Psoas muscle (tissue), 8 donors: ENCODE measurements around the gene SNRNP200. TPM values are rescaled to one million over a fixed set of nuclear protein-coding genes. Genes with fewer than 3 reads are reported as not detected.

Experiments used
- ATAC-seq, 4 donors: fragments of 200-7000 bp; cut with Tn5 transposase; one replicate each; pipeline ENCODE4 v1.9.1; 2020; ENCODE audit warnings: moderate library complexity in 3 of 4, mild to moderate bottlenecking in 2 of 4
- DNase-seq, 2 donors: peaks; one replicate each; pipeline ENCODE4 v3.0.0-alpha.2; 2020
- H3K27ac ChIP-seq: fragments of 200-600 bp; one replicate; pipeline ENCODE4 v1.8.0; 2022
- H3K27me3 ChIP-seq, 3 donors: fragments of 200-600 bp in 1 of 3; one replicate each; pipeline versions ENCODE4 v1.6.1 to v1.8.0; 2013 to 2022; ENCODE audit warnings: low read length in 2 of 3, mild to moderate bottlenecking in 2 of 3, moderate library complexity in 1 of 3; ENCODE audit not compliant: insufficient read depth in 3 of 3
- H3K36me3 ChIP-seq, 2 donors: fragments of 200-600 bp in 1 of 2; one replicate each; pipeline versions ENCODE4 v1.6.1 to v1.8.0; 2013 to 2022; ENCODE audit warnings: low read depth in 1 of 2, mild to moderate bottlenecking in 1 of 2, moderate library complexity in 1 of 2; ENCODE audit not compliant: insufficient read depth in 1 of 2
- H3K4me1 ChIP-seq: fragments of 200-600 bp; one replicate; pipeline ENCODE4 v1.8.0; 2022
- H3K4me3 ChIP-seq: fragments of 200-600 bp; one replicate; pipeline ENCODE4 v1.8.0; 2022; ENCODE audit warnings: mild to moderate bottlenecking
- H3K9me3 ChIP-seq: fragments of 200-600 bp; one replicate; pipeline ENCODE4 v1.8.0; 2022
- CTCF ChIP-seq: fragments of 200-600 bp; IDR thresholded peaks from one replicate; pipeline ENCODE4 v1.8.0; 2022; ENCODE audit warnings: antibody characterized with exemption
- WGBS, 3 donors: extraction: QIAGEN DNeasy Blood & Tissue Kit; methylation state at CpG; one replicate each; pipeline versions ENCODE4 v1.1.6 to v1.1.7; 2013; 5-methylcytosine and 5-hydroxymethylcytosine counted together
- intact Hi-C, 2 donors: fragments of 100-400 bp; cut with DNase I; formaldehyde crosslinking; loops; one replicate each; pipeline versions ENCODE4 v1.11.0 to v1.14.2; 2022
- polyA plus RNA-seq, 3 donors: library from polyadenylated mRNA; stranded (reverse); fragments of 200-250 nt; gene quantifications; one replicate each; pipeline ENCODE4 v1.2.3, GENCODE V29; 2013
- total RNA-seq, 4 donors: library from RNA; stranded (reverse); fragmentation: NEBNext Ultra II Directional in 2 of 4; extraction: Animal tissue kit (Norgen Biotek cat#: 25700) in 2 of 4; gene quantifications; one replicate each; pipeline versions ENCODE4 v1.2.1 to v1.2.4, GENCODE V29; 2021 to 2023
- donor health status: healthy with polysubstance abuse.
- donor health status: DM: no; HTN: no; CAD: no; lungs with moderate emphysema.
- donor health status: Bipolar disorder and iron deficiency.
- donor health status: healthy.
- donor health status: DM: yes; HTN: yes; CAD: no.
- donor health status: DM: no; HTN: no; CAD: no.
- donor health status: DM: no; HTN: no; CAD: no.
- donor health status: DM: yes; HTN: yes; CAD: no.

SNRNP200 gene
- total and polyA plus RNA-seq, 7 donors, result 47.6 to 83.1 (median 73.7) TPM

- Histone ChIP-seq H3K4me3 (no peak overlapping the region), H3K36me3 (no peaks in the 10 kb centered on the region), H3K27ac (no peak overlapping the region), H3K27me3 (no peaks in the 10 kb centered on the region), H3K9me3 (no peaks in the 10 kb centered on the region), H3K4me1 (peaks cover under 1% of the 10 kb centered on the region)
- no peak for TF ChIP-seq CTCF
- ATAC-seq (no peak), DNase-seq (no peak)
- intact Hi-C loops, result no loop called here
- 91 to 94% (median 91%) methylated on average over 1 of the region's 1 CpG for WGBS, 3 donors
These were observed 42.0 kb upstream of the SNRNP200 start for GRCh38 chr2:96347395-96347794.

GRCh38 chr2:96345868-96346462 is 40.6 kb upstream of the SNRNP200 start:
- ATAC-seq (no peak), DNase-seq (no peak)
- H3K27ac ChIP-seq, result no peak overlapping the region
- TF ChIP-seq CTCF, result no peak
- no peaks in the 10 kb centered on the region for H3K36me3 ChIP-seq
- H3K4me1 ChIP-seq, result no peaks in the 10 kb centered on the region
- intact Hi-C loops, result no loop called here
- no peak overlapping the region for H3K4me3 ChIP-seq
- no peaks in the 10 kb centered on the region for H3K9me3 ChIP-seq
- 95 to 98% (median 97%) methylated on average over 6 of the region's 6 CpGs for WGBS, 3 donors
- no peaks in the 10 kb centered on the region for H3K27me3 ChIP-seq

- H3K36me3 ChIP-seq, result no peaks in the 10 kb centered on the region
These were observed 40.1 kb upstream of the SNRNP200 start for GRCh38 chr2:96345438-96345837.

GRCh38 chr2:96344011-96344410 is 38.7 kb upstream of the SNRNP200 start:
- no peaks in the 10 kb centered on the region for H3K27me3 ChIP-seq
- no peak overlapping the region for H3K27ac ChIP-seq
- H3K4me3 ChIP-seq, result no peak overlapping the region
- no peaks in the 10 kb centered on the region for H3K4me1 ChIP-seq
- DNase-seq (no peak), ATAC-seq (no peak)
- no peaks in the 10 kb centered on the region for H3K36me3 ChIP-seq
- TF ChIP-seq CTCF, result no peak
- intact Hi-C loops, result no loop called here
- H3K9me3 ChIP-seq, result no peaks in the 10 kb centered on the region
- 91 to 95% (median 94%) methylated on average over 5 of the region's 5 CpGs for WGBS, 3 donors

More at GRCh38 chr2:96345438-96345837, 40.1 kb upstream of the SNRNP200 start:
- Histone ChIP-seq H3K4me1 (no peaks in the 10 kb centered on the region), H3K9me3 (no peaks in the 10 kb centered on the region), H3K27ac (no peak overlapping the region), H3K4me3 (no peak overlapping the region), H3K27me3 (no peaks in the 10 kb centered on the region)
- ATAC-seq (peak in 1 of 4 donors; percentile 33), DNase-seq (no peak)
- peak; percentile 13 for TF ChIP-seq CTCF
- intact Hi-C loops, result no loop called here
- WGBS, 3 donors, result 62 to 85% (median 71%) methylated on average over 4 of the region's 4 CpGs

- Histone ChIP-seq H3K27ac (no peak overlapping the region), H3K36me3 (no peaks in the 10 kb centered on the region), H3K27me3 (no peaks in the 10 kb centered on the region), H3K9me3 (no peaks in the 10 kb centered on the region), H3K4me3 (no peak overlapping the region), H3K4me1 (no peaks in the 10 kb centered on the region)
- ATAC-seq, result no peak
- 86 to 91% (median 91%) methylated on average over 6 of the region's 6 CpGs for WGBS, 3 donors
- DNase-seq, result no peak
- TF ChIP-seq CTCF, result no peak
- intact Hi-C loops, result no loop called here
These were observed 36.7 kb upstream of the SNRNP200 start for GRCh38 chr2:96342085-96342484.
